GM21381 (cell line): ENCODE measurements around the gene BTBD6.

Experiments
- ATAC-seq: cut with Tn5 transposase; IDR thresholded peaks from one replicate; pipeline ENCODE4 v1.9.1; 2021; ENCODE audit warnings: mild to moderate bottlenecking, moderate library complexity; ENCODE audit not compliant: unreplicated experiment

Gene BTBD6

DNA sequence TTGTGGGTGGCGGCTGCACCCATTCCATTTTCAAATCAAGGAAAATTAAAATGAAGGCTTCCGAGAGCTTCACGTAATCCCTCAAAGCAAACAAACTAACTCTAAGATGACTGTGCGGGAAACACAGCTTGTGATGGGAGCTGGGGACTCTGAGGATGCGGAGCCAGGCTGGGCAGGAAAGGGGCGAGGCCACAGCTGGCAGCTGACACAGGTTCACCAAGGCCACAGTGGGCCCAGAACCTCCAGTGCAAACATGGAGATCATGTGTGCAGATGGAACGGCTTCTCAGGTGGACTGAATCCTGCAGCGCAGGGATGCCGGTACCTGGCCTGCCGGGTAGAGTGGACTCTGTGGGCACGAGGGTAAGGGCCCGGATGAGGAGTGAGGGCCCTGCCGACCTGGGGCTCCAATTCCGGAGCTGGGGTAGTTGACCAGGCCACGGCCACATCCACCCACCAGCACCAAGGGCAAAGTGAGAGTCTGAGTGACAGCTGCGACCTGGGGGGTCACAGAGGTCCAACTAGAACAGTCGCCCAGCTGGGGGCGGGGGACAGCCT lies 19.2 kb upstream of the BTBD6 start:
- no peak for ATAC-seq

- ATAC-seq: no peak
These were observed 7.3 kb upstream of the BTBD6 start for GRCh38 chr14:105240811-105241576.

- ATAC-seq: no peak
These were observed 6.7 kb upstream of the BTBD6 start for GRCh38 chr14:105241641-105242040.

DNA sequence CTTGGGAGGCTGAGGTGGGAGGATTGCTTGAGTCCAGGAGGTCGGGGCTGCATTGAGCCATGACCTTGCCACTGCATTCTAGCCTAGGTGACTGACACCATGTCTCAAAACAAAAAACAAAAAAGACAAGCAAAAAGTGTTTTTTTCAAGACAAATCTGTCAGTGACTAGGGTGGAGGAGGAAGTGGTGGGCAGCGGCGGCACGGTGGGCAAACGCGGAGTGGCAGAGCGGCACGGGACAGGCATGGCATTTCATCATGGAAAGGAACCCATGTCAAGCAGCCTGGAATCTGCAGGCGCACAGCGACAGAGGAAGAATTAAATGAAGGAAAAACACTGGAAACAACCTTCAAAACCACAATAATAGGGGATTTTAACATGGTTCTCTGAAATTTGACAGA lies 4.0 kb upstream of the BTBD6 start:
- no peak for ATAC-seq

DNA sequence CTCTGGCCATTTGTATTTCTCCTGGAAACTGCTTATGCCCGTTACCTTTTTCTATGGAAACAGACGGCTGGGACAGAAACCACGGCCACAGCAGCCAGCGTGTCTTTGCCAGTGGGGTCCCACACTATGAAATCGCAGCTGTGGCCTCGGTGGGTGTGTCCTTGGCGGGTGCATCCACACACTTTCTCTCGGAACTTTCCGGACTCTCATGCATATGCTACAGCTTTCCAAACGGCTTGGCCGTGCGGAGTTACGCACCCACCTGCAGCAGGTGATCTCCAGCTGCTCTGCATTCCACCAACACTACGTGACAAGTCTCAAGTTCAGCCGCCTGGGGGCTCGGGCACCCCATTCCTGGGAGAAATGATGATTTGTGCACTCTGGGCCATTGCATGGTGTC lies 1.3 kb upstream of the BTBD6 start:
- no peak for ATAC-seq

- no peak for ATAC-seq
These were observed 492 bp upstream of the BTBD6 start for GRCh38 chr14:105247715-105248367.

DNA sequence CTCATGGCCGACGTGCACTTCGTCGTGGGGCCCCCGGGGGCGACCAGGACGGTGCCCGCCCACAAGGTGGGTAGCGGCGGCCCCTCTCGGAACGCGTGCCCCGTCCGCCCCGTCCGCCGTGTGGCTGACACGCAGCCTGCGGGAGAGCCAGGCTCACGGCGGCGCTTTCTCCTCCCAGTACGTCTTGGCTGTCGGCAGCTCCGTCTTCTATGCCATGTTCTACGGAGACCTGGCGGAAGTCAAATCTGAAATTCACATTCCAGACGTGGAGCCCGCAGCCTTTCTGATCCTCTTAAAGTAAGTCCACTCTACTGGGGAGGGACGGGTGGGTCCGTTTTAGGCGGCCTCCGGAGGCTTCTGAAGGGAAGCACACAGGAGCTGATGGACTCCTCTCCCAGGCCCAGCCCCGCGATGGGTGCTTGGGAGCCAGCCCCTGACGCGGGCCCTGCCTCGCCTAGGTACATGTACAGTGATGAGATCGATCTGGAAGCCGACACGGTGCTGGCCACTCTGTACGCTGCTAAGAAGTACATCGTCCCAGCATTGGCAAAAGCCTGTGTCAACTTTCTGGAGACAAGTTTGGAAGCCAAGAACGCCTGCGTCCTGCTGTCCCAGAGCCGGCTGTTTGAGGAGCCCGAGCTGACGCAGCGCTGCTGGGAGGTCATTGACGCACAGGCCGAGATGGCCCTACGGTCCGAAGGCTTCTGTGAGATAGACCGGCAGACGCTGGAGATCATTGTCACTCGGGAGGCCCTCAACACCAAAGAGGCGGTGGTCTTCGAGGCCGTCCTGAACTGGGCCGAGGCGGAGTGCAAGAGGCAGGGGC lies 1.1 kb downstream of the BTBD6 start:
- no peak for ATAC-seq

DNA sequence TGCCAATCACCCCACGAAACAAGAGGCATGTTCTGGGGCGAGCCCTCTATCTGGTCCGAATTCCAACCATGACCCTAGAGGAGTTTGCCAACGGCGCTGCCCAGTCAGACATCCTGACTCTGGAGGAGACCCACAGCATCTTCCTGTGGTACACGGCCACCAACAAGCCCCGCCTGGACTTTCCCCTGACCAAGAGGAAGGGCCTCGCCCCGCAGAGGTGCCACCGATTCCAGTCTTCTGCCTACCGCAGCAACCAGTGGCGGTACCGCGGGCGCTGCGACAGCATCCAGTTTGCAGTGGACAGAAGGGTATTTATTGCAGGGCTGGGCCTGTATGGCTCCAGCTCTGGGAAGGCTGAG lies 1.7 kb downstream of the BTBD6 start:
- ATAC-seq: no peak

GRCh38 chr14:105250986-105251385 lies 2.7 kb downstream of the BTBD6 start:
- no peak for ATAC-seq

- no peak for ATAC-seq
These were observed 3.6 kb downstream of the BTBD6 start for GRCh38 chr14:105251920-105252319.

- ATAC-seq: no peak
These were observed 4.4 kb downstream of the BTBD6 start for GRCh38 chr14:105252552-105253328.

- no peak for ATAC-seq
These were observed 5.0 kb downstream of the BTBD6 start for GRCh38 chr14:105253329-105253682.

DNA sequence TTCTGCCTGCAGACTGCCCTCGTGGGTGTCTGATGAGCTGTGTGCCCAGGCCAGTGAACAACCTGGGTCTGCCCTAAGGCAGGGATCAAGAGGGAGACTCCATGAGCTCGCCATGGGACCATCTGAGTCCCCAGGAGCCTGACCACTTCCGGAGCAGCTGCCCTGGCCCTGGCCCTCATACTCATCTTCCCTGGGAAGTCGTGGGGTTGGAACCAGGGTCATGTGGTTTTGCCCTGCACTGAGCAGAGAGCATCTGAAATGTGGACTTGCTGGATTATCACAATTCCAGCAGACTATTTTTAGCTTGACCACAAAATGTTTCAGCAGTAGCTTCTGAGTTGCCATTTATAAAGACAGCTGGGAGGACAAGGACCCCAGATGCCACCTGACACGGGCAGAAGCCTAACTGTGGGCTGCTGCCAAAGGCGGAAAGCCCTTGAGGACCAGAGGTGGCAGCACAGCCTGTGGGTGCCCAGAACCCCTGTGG lies 6.7 kb downstream of the BTBD6 start:
- ATAC-seq: no peak

- no peak for ATAC-seq
These were observed 8.1 kb downstream of the BTBD6 start for GRCh38 chr14:105256292-105256960.

DNA sequence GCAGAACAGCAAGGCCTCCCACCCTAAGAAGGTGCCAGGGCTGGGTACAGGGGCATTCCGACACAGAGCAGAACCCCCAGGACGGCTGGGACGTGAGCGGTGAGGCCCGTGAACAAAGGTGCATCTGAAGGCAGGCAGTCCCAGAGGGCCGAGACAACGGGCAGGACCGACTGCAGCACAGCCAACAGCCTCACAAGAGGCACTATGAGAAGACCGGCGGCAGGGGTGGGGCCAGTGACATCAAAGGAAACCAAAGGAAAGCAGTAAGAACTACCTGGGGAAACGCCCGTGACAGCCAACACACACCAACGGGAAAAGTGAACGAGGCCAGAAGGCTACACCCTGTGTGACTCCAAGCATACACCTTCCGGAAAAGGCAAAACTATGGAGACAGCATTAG lies 9.1 kb downstream of the BTBD6 start:
- ATAC-seq: no peak

DNA sequence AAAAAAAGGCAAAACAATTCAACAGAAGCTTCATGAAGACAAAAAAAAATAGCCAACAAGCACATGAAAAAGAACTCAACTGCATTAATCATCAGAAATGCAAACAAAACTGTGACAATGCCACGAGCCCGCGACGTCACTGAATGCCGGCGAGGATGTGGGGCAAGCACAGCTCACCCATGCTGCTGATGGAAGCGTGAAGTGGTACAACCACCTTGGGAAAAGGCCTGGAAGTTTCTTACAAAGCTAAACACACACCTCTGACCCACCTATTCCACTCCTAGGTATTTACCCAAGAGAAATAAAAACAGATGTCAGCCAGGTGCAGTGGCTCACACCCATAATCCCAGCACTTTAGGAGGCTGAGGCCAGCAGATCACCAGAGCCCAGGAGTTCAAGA lies 10.5 kb downstream of the BTBD6 start:
- no peak for ATAC-seq

GRCh38 chr14:105260959-105261358 lies 12.6 kb downstream of the BTBD6 start:
- ATAC-seq: no peak

- no peak for ATAC-seq
These were observed 13.4 kb downstream of the BTBD6 start for GRCh38 chr14:105261781-105262180.

DNA sequence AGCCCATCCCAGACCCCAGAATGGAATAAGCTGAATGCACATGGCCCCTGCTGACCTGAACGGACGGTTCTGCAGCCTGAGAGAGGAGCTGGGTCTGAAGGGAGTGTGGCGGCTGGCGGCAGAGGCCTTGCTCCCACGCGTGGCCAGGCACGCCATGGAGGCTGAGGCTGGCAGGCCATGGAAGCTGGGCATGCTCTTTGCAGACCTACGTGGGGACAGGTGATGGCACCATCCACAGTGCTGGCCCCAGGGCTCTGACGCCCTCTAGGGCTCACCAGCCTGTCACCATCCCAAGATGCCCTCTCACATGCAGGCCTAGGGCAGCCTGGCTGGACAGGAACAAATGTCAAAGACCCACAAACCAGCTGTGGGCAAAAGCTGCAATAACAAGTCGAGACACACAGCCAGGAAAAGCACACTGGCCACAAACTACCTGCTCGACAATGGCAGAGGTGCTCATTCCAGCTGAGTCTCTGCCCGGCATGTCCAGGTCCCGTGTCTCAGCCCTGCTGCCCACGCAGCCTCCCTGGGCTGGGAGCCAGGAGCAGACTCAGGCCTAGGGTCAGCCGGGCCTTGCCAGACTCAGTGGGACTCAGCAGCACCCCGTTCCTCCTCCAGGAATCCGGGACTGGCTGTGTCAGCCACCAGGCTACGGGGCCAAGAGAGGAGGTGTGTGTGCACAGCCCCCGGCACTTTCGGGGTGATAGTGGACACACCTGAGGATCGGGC lies 19.7 kb downstream of the BTBD6 start:
- no peak for ATAC-seq
